GM12878 (cell line): ENCODE data around the gene ICAM4. TPM values are rescaled to one million over a fixed set of nuclear protein-coding genes. Genes with fewer than 3 reads are reported as not detected.

ENCODE experiments used
- ATAC-seq: fragments of 200-7000 bp; cut with Tn5 transposase; 3 replicates; pipeline ENCODE4 v1.9.1; 2020; ENCODE audit warnings: mild to moderate bottlenecking, moderate library complexity
- BruUV-seq: library from RNA; stranded (reverse); fragments of 400-500 nt; replicated peaks from 2 replicates; lab custom pipeline; 2021; lab: Mats Ljungman, UMichigan
- CTCF ChIA-PET: fragments of 300-600 bp; sonication (Branson Sonifier 250); formaldehyde crosslinking; extraction: SDS; loops from one replicate; lab custom pipeline; 2021; ENCODE audit warnings: inconsistent platforms; lab: Yijun Ruan, JAX
- POLR2A ChIA-PET: fragments of 350-600 bp; formaldehyde crosslinking; extraction: SDS; loops from one replicate; lab custom pipeline; 2021; ENCODE audit warnings: inconsistent platforms; lab: Charles Lee
- RAD21 ChIA-PET: fragments of 300-600 bp; sonication (Branson Sonifier 250); formaldehyde crosslinking; loops from one replicate; lab custom pipeline; 2023; ENCODE audit warnings: antibody characterized with exemption; ENCODE audit not compliant: unreplicated experiment; lab: Charles Lee
- SMC1A ChIA-PET: fragments of 300-600 bp; sonication (Branson Sonifier 250); formaldehyde crosslinking; loops from one replicate; lab custom pipeline; 2023; ENCODE audit not compliant: unreplicated experiment, uncharacterized antibody; lab: Charles Lee
- DNase-seq: peaks from one replicate; pipeline ENCODE4 v3.0.0-alpha.2; 2011; ENCODE audit warnings: low read depth, low spot score
- FAIRE-seq: peaks from 3 replicates; lab custom pipeline; 2011; peaks lifted over from hg19 to GRCh38; lab: Jason Lieb, UNC
- H2AFZ ChIP-seq: 2 replicates; pipeline ENCODE4 v1.6.0; 2011; ENCODE audit warnings: low read depth, low read length, control low read depth; ENCODE audit not compliant: control insufficient read depth
- H3K27ac ChIP-seq: 2 replicates; pipeline ENCODE4 v1.5.1; 2011; ENCODE audit warnings: control low read depth; ENCODE audit not compliant: control insufficient read depth, insufficient read depth
- H3K27me3 ChIP-seq, 2 experiments: replicated peaks in 1 of 2; 2 replicates each; pipeline versions ENCODE4 v1.6.0 to v1.6.1; 2011; ENCODE audit warnings: low read length in 1 of 2; ENCODE audit not compliant: control insufficient read depth in 2 of 2, insufficient read depth in 2 of 2
- H3K36me3 ChIP-seq, 2 experiments: 2 replicates each; pipeline ENCODE4 v1.5.1; 2011; ENCODE audit warnings: low read length in 1 of 2; ENCODE audit not compliant: control insufficient read depth in 2 of 2, insufficient read depth in 2 of 2
- H3K4me1 ChIP-seq: 2 replicates; pipeline ENCODE4 v1.6.1; 2011; ENCODE audit warnings: mild to moderate bottlenecking, low read length, moderate library complexity, mixed read lengths; ENCODE audit not compliant: control insufficient read depth, insufficient read depth
- H3K4me2 ChIP-seq: 2 replicates; pipeline ENCODE4 v1.6.0; 2011; ENCODE audit warnings: control low read depth; ENCODE audit not compliant: control insufficient read depth, insufficient read depth
- H3K4me3 ChIP-seq: fragments of 200-600 bp; sonication (generic); 2 replicates; pipeline ENCODE4 v1.5.1; 2016
- H3K79me2 ChIP-seq: 2 replicates; pipeline ENCODE4 v1.6.0; 2011; ENCODE audit warnings: low read length; ENCODE audit not compliant: control insufficient read depth, insufficient read depth
- H3K9ac ChIP-seq: 2 replicates; pipeline ENCODE4 v1.8.0; 2011; ENCODE audit warnings: low read length, control low read depth, mixed read lengths; ENCODE audit not compliant: control insufficient read depth, insufficient read depth
- H3K9me3 ChIP-seq: replicated peaks from 3 replicates; pipeline ENCODE4 v1.5.1; 2011; ENCODE audit warnings: mild to moderate bottlenecking, low read length; ENCODE audit not compliant: control insufficient read depth, insufficient read depth
- H4K20me1 ChIP-seq: 2 replicates; pipeline ENCODE4 v1.6.0; 2011; ENCODE audit not compliant: control insufficient read depth, insufficient read depth
- BCL3 ChIP-seq: IDR thresholded peaks from 2 replicates; pipeline ENCODE4 v1.6.1; 2011; ENCODE audit warnings: borderline replicate concordance, low read depth, mild to moderate bottlenecking, moderate library complexity, low read length; ENCODE audit not compliant: insufficient read depth, poor library complexity, severe bottlenecking
- CBX5 ChIP-seq: sonication (generic); IDR thresholded peaks from 2 replicates; pipeline ENCODE4 v1.6.1; 2016; ENCODE audit warnings: low read depth, moderate library complexity, mild to moderate bottlenecking, inconsistent platforms
- CEBPB ChIP-seq, 2 experiments: fragments of 150-350 bp in 1 of 2; IDR thresholded peaks; 2 replicates each; pipeline ENCODE4 v1.6.1; 2012 to 2014; ENCODE audit warnings: low read depth in 2 of 2, low read length in 2 of 2, borderline replicate concordance in 1 of 2, inconsistent platforms in 1 of 2
- CREB1 ChIP-seq: IDR thresholded peaks from 2 replicates; pipeline ENCODE4 v1.6.1; 2012; ENCODE audit warnings: low read depth, mild to moderate bottlenecking, inconsistent platforms
- DPF2 ChIP-seq: fragments of 450-650 bp; IDR thresholded peaks from 2 replicates; pipeline ENCODE4 v1.6.1; 2017; ENCODE audit warnings: mild to moderate bottlenecking
- EP300 ChIP-seq, 2 experiments: fragments of 150-350 bp in 1 of 2; IDR thresholded peaks; 2 replicates each; pipeline ENCODE4 v1.6.1; 2011 to 2012; ENCODE audit warnings: low read depth in 2 of 2, low read length in 2 of 2, borderline replicate concordance in 1 of 2, improper control_type of control experiment in 1 of 2, inconsistent platforms in 1 of 2; ENCODE audit not compliant: control insufficient read depth in 1 of 2
- HCFC1 ChIP-seq: fragments of 150-350 bp; IDR thresholded peaks from 2 replicates; pipeline ENCODE4 v1.6.1; 2014; ENCODE audit warnings: low read length
- HDGF ChIP-seq: fragments of 450-650 bp; IDR thresholded peaks from 2 replicates; pipeline ENCODE4 v1.6.1; 2016; ENCODE audit warnings: antibody characterized with exemption
- MXI1 ChIP-seq: fragments of 150-350 bp; IDR thresholded peaks from 2 replicates; pipeline ENCODE4 v1.6.1; 2011; ENCODE audit warnings: low read depth, mild to moderate bottlenecking, inconsistent platforms, low read length, improper control_type of control experiment
- RB1 ChIP-seq: fragments of 450-650 bp; formaldehyde crosslinking; IDR thresholded peaks from 2 replicates; pipeline ENCODE4 v1.6.1; 2017; ENCODE audit warnings: mild to moderate bottlenecking, borderline replicate concordance
- RUNX3 ChIP-seq: IDR thresholded peaks from 2 replicates; pipeline ENCODE4 v1.6.1; 2012; ENCODE audit warnings: low read length, inconsistent platforms
- SIX5 ChIP-seq: IDR thresholded peaks from 2 replicates; pipeline ENCODE4 v1.6.1; 2011; ENCODE audit warnings: mild to moderate bottlenecking, low read depth, low read length, moderate library complexity; ENCODE audit not compliant: severe bottlenecking
- SMAD1 ChIP-seq: fragments of 450-650 bp; IDR thresholded peaks from 2 replicates; pipeline ENCODE4 v1.6.1; 2018; ENCODE audit warnings: mild to moderate bottlenecking, low read depth; ENCODE audit not compliant: partially characterized antibody
- SPI1 ChIP-seq: IDR thresholded peaks from 2 replicates; pipeline ENCODE4 v1.6.1; 2011; ENCODE audit warnings: low read depth, mild to moderate bottlenecking, low read length, moderate library complexity, borderline replicate concordance; ENCODE audit not compliant: insufficient read depth
- SRF ChIP-seq, 2 experiments: IDR thresholded peaks; 2 replicates each; pipeline ENCODE4 v1.6.1; 2011; ENCODE audit warnings: low read depth in 2 of 2, low read length in 2 of 2, mild to moderate bottlenecking in 1 of 2, moderate library complexity in 1 of 2
- TAF1 ChIP-seq: IDR thresholded peaks from 2 replicates; pipeline ENCODE4 v1.6.1; 2011; ENCODE audit warnings: mild to moderate bottlenecking, low read depth, low read length, borderline replicate concordance
- ZNF24 ChIP-seq: fragments of 450-650 bp; IDR thresholded peaks from 2 replicates; pipeline ENCODE4 v1.6.1; 2017; ENCODE audit warnings: antibody characterized with exemption, mild to moderate bottlenecking
- WGBS: methylation state at CpG from one replicate; pipeline ENCODE4 v1.1.6; 2016; ENCODE audit warnings: low lambda C conversion rate; ENCODE audit not compliant: insufficient replicate concordance, insufficient coverage; ENCODE audit errors: missing lambda C conversion rate; 5-methylcytosine and 5-hydroxymethylcytosine counted together
- in situ Hi-C: fragments of 300-500 bp; cut with MboI; formaldehyde crosslinking; loops from 9 replicates; pipeline ENCODE4 v1.14.3; 2018; ENCODE audit warnings: mixed read lengths
- intact Hi-C: fragments of 100-400 bp; cut with micrococcal nuclease; formaldehyde crosslinking; loops from one replicate; pipeline ENCODE4 v1.14.2; 2022; ENCODE audit not compliant: unreplicated experiment
- polyA plus RNA-seq, 11 experiments: library from polyadenylated mRNA; depleted of rRNA in 4 of 11; unstranded in 6 of 11; stranded (reverse) in 5 of 11; fragments of >200 nt; fragmentation: Nextera tagmentation in 4 of 11; fragmentation: Illumina TruSeq in 1 of 11; extraction: Ambion mirVana in 4 of 11; extraction: Trizol in 1 of 11; gene quantifications; 1 replicate in 1 of 11; 2 replicates in 10 of 11; pipeline versions ENCODE4 v1.2.1 to v1.2.3, GENCODE V29; 2011 to 2016; ENCODE audit warnings: inconsistent platforms in 2 of 11, missing spikeins in 2 of 11, low read depth in 1 of 11
- total RNA-seq, 4 experiments: library from RNA; depleted of rRNA in 3 of 4; stranded (reverse); fragments of >200 nt in 3 of 4; fragmentation: Illumina TruSeq in 1 of 4; extraction: Trizol in 1 of 4; gene quantifications; 2 replicates each; pipeline versions ENCODE4 v1.2.1 to v1.2.3, GENCODE V29; 2013 to 2021

ICAM4 gene
- total and polyA plus RNA-seq, 10 of the 15 experiments (the other 5 are each of a cell fraction or from before 2014, with no cell fraction given): 0.31 to 5.1 (median 1.7) TPM

GRCh38 chr19:10256970-10257615 lies 29.7 kb upstream of the ICAM4 start:
- no TSS peak for BruUV-seq
- in situ Hi-C loops (loop anchor here (5.0 kb wide), 1 partner anchor 320 kb away; the partner anchor contains the start of gene OLFM2), intact Hi-C loops (no loop called here)
- Histone ChIP-seq H3K4me3 (no peak overlapping the region), H3K27me3 (no peaks in the 10 kb centered on the region), H3K9ac (no peak overlapping the region), H3K9me3 (no peaks in the 10 kb centered on the region; the same call in 2 of the 3 replicates), H3K4me1 (peaks cover 11% of the 10 kb centered on the region), H3K4me2 (no peak overlapping the region), H2AFZ (no peak overlapping the region), H3K27ac (no peak overlapping the region), H3K79me2 (peaks cover 20% of the 10 kb centered on the region), H3K36me3 (peaks cover 22 to 23% of the 10 kb centered on the region in 2 experiments; a peak in 3 of 4 replicates), H4K20me1 (no peaks in the 10 kb centered on the region)
- ChIA-PET SMC1A (interaction anchor here (5.6 kb wide), 1 partner anchor 131 kb away, joined by 83 read pairs; no protein-coding TSS in a partner anchor), CTCF (interaction anchor here (0.6 to 5.2 kb wide), 5 partner anchors 13 to 269 kb away, joined by 3 to 186 read pairs (median 89); partner anchors contain the start of genes ICAM1 and TYK2), POLR2A (no interaction called here), RAD21 (interaction anchor here (7.2 kb wide), 1 partner anchor 130 kb away, joined by 107 read pairs; no protein-coding TSS in a partner anchor)
- TF ChIP-seq SIX5: no peak
- no peak for TF ChIP-seq MXI1
- TF ChIP-seq BCL3: no peak
- no peak for TF ChIP-seq TAF1
- TF ChIP-seq SMAD1: no peak
- TF ChIP-seq DPF2: no peak
- TF ChIP-seq ZNF24: no peak
- TF ChIP-seq CREB1: no peak
- no peak for TF ChIP-seq RUNX3
- TF ChIP-seq SRF (IDR thresholded peaks at IDR 0.05; ENCODE audit: low read depth in 2 of 2, low read length in 2 of 2): no peak
- TF ChIP-seq RB1: no peak
- TF ChIP-seq HCFC1: no peak
- no peak for TF ChIP-seq HDGF
- no peak for TF ChIP-seq CEBPB (IDR thresholded peaks at IDR 0.05; ENCODE audit: borderline replicate concordance in 1 of 2, low read depth in 2 of 2, low read length in 2 of 2)
- TF ChIP-seq CBX5: no peak
- no peak for TF ChIP-seq EP300 (IDR thresholded peaks at IDR 0.05; ENCODE audit: borderline replicate concordance in 1 of 2, control insufficient read depth in 1 of 2, low read depth in 2 of 2, low read length in 2 of 2)
- TF ChIP-seq SPI1: no peak
- 87% methylated on average over 9 of the region's 9 CpGs for WGBS
- DNase-seq (no peak), ATAC-seq (no peak), FAIRE-seq (no peak)
